NCI-H748 (cell line): ENCODE results near the gene GRID1.
A peak's percentile ranks its signal among the peaks of the same experiment; 100 is the strongest.

Experiments
- DNase-seq: peaks from one replicate; lab custom pipeline; 2025; ENCODE audit not compliant: unreplicated experiment; lab: John Stamatoyannopoulos, UW

GRID1 gene

GRCh38 chr10:86316274-86316835 is 50.2 kb downstream of the GRID1 start:
- no peak for DNase-seq

DNA sequence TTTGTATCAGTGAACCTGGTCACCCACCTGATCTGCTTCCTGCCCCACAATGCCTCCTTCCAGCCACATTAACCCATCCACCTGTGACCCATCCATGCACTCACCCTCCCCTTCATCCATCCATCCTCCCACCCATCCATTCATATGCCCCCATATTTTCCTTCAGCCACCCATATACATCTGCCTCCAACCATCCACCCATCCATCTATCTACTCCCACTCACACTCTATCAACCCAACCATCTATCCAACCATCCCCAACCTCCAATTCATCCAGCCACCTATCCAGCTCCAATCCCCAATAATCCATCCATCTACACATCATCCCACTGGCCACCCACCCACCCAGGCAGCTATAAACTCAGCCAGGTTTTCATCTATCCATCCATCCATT is 51.0 kb downstream of the GRID1 start:
- DNase-seq: no peak

GRCh38 chr10:86314616-86315548 is 51.7 kb downstream of the GRID1 start:
- DNase-seq: no peak

- no peak for DNase-seq
Observed at GRCh38 chr10:86313621-86314041, 53.0 kb downstream of the GRID1 start.

GRCh38 chr10:86312701-86313270 is 53.8 kb downstream of the GRID1 start:
- DNase-seq: no peak

DNA sequence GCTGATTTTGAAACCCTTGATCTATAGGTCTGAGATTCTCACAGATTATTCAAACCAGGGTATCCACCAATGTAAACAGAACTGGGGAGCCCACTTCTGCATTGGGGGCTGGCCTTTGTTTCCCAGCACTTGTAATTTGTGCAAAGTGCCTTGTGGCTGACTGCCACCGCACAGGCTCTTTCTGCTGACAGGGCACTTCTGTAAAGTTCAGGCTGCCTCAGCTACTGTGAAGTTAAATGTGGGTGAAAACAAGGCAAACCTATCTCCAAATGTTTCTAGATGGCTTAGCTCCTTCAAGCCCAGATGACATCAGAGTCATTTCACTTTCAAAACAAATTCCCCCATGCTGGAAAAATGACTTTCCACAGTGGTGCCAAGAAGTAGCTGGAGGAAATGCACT is 54.7 kb downstream of the GRID1 start:
- no peak for DNase-seq

- no peak for DNase-seq
Observed at GRCh38 chr10:86311190-86311589, 55.4 kb downstream of the GRID1 start.

- DNase-seq: no peak
Observed at GRCh38 chr10:86310702-86311101, 55.9 kb downstream of the GRID1 start.

DNA sequence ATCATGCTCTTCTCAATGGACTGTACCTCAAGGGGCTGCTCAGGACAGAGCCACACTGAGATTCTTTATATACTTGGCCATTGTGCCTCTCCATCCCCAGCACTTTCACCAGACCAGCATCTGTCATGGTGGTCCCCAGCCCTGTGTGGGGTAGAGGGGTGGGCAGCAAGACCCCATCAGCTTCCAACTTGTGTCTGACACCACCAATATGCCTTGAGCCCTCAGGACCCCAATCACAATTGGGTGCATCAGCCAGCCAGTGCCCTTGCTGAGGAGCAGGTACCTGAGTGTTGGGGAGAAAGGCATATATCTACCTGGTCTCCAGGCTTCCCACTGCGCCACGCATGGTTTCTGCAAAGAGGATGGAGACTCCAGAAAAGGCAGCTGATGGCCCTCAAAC is 56.3 kb downstream of the GRID1 start:
- DNase-seq: no peak

DNA sequence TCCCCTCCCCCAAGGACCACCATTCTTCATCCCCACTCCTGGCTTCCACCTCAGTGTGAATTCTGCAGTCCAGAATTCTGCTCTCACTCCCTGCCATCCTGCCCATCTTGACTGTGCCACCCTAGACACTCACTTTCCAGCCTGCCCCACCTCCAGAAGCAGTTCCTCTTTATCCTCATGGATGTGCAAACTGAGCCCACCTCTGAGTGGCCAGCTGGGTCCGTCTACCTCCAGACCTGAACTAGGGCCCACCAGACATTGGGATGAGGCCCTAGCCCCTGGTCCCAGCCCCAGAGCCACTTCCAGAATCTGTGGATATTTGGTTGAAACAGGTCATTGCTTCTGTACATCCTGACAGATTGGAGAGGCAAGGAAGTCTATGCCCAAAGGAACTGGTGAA is 58.5 kb downstream of the GRID1 start:
- DNase-seq: no peak

DNA sequence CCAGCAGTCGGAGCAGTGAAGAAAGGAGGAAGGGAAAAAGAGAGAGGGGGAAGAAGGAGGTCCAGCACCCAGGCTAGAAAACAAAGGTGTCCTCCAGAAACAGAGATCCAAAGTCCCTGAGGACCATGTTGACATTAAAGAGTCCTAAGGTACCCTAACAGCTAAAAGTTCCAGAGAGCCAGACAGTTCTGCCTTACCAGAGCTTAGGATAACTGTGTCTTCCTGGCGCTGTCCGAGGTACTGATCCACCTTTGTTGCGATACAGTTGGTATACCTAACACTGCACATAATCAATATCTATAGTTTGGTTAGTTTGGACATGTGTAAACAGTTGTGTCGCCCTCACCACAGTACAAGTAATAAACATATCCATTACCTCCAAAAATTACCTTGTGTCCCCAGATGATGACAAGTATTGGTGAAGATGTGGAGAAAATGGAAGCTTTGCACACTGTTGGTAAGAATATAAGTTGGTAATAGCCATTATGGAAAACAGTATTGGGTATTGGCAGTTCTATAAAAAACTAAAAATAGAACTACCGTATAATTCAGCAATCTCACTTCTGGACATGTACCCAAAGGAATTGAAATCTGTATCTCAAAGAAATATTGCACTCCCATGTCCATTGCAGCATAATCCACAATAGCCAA is 59.8 kb downstream of the GRID1 start:
- no peak for DNase-seq

DNA sequence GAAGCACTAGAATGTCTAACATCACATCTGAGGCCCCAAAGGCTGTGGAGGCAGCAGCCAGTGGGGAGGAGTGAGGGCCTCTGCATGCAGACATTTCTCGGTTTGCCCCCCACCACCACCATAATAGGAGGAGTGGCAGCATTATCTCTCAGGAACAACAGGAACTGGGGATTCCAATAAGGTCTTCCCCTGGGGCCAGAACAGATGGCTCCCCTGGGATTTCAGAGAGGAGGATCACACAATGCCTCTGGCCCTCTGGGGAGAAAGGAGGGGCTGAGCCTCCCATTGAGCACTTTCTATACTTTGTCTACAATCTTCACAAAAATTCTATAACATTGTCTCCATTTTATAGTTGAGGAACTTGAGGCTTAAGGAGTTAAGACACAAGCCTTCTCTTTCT is 61.1 kb downstream of the GRID1 start:
- DNase-seq: no peak

GRCh38 chr10:86304436-86304835 is 62.2 kb downstream of the GRID1 start:
- DNase-seq: no peak

DNA sequence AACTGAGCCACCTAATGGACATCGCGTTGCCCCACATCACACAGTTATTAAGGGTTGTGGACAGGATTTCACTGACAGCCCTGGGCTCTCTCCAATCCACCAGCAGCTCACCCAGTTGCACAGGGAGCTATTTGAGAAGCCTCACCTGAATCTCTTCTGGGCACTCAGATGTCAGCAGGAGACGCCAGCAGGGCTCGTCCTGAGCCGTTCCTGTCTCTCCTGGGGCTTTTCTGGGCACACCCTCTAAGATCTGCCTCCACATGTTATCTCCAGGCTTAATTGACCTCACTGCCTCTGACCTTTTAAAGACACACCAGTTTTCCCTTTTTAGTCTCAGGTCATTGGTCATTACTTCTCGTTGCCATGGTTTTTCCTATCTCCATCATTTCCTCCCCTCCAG is 63.0 kb downstream of the GRID1 start:
- no peak for DNase-seq

DNA sequence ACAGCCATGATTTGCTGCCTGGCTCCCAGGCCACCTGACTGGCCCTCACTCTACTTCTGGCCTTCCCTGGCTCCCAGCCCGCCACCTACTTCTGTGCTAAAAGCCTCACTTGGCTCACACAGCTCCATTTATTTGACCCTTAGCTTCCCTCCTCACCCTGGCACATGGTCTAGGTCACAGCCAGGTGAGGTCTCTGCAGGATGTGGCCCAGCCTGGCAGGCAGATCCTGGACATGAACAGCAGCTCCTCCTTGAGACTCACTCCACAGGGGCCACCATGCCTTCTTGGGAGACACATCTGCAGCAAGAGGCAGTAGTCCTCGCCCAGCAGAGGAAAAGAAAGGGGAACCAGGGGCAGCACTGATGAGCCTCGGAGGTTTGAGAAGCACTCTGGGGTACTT is 64.6 kb downstream of the GRID1 start:
- no peak for DNase-seq

DNA sequence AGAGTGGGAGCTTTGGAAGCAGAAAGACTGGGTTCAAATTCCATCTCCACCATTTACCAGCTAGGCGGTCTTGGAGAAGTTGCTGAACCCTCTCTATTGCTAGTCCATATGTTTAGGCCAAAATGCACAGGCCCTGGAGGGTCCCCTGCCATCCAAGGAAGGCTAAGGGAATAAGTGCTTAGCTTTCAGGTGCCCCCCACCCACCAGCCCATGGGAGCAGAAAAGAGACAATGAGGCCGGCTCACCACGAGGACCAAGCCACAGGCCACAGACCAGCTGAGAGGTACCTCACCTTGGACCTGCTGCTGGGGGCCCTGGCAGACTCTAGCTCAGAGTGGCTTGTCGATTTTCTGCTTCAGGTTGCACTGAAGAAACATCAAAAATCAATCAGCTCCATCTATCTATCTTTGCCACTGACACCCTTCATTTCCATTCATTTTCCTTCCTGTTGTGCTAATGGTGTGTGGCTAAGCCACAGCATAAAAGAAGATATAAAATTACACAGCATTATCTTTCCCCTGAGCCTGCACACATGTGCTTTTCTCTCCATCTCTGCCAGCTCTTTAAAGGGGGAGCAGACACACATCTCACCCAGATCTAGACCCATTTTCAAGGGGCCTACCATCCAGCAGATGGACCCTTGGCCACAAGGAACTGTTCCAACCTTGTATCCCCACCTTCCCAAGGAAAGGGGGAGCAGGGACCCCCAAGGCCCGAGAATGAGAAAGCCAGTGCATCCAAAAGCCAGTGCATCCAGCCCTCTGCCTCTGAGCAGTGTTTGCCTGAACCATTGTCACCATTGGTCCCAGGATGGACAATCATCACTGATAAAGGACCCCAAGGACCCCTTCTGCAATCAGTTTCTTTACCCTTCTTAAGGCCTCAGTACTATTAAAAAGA is 65.4 kb downstream of the GRID1 start:
- DNase-seq: no peak

DNA sequence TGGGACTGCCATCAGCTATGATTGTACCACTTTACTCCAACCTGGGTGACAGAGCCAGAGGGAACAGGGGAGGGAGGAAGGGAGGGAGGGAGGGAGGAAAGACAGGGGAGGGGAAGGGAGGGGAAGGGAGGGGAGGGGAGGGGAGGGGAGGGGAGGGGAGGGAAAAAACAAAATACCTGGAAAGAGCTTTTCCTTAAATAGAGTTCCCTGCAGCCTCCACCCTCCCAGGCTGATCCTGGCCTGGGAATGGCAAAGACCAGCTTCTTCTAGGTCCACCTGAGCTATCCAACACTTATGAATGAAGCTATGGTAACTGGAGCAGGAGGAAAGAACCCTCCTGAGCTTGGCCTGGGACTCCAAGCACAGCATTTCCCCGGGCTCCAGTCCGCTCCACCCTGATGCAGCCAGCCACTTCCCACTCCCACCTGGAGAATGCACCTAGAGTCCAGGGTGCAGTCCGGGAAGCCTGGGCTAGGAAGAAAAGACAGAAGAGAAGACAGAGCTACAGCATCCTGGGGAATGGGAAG is 66.1 kb downstream of the GRID1 start:
- DNase-seq: no peak

- peak; percentile 10 for DNase-seq
Observed at GRCh38 chr10:86299562-86299961, 67.0 kb downstream of the GRID1 start.

DNA sequence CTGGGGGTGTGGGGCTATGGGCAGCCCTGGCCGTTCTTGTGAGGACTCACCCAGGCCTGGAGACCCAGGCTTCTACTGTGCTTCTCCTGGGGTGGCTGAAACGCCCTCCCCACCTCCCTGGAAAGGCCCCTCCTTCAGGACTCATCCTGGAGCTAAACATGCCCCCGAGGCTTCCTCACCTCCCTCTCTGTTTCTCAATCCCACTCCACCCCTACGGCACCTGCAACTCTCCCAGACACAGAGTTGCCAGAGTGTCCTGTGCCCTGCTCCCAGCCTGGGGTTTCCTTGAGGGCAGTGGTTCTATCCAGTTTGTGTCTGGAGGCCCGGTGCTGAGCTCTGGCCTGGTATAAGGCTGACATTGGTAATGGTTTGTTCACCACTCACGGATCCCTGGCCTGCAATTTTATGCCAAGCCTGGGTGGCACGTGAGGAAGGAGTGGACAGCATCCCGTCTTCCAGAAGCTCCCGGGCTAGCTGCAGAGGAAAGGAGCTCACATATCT is 68.0 kb downstream of the GRID1 start:
- no peak for DNase-seq

GRCh38 chr10:86295791-86296190 is 70.8 kb downstream of the GRID1 start:
- DNase-seq: no peak
